Measurements from ENCODE around the gene CLSTN3. TPM values are rescaled to one million over a fixed set of nuclear protein-coding genes. Genes with fewer than 3 reads are reported as not detected.
"Not testable (repeated sequence)": the region's sequence is repeated elsewhere in the genome, so short reads cannot be mapped to it uniquely, and the experiment has no call there.

The CLSTN3 gene
- total and polyA plus RNA-seq, 2 experiments from 2014 or later, result 5.0 to 46.9 TPM

GRCh38 chr12:7103837-7104584 lies 26.2 kb upstream of the CLSTN3 start (continued):
- TF ChIP-seq, protein P1, sequence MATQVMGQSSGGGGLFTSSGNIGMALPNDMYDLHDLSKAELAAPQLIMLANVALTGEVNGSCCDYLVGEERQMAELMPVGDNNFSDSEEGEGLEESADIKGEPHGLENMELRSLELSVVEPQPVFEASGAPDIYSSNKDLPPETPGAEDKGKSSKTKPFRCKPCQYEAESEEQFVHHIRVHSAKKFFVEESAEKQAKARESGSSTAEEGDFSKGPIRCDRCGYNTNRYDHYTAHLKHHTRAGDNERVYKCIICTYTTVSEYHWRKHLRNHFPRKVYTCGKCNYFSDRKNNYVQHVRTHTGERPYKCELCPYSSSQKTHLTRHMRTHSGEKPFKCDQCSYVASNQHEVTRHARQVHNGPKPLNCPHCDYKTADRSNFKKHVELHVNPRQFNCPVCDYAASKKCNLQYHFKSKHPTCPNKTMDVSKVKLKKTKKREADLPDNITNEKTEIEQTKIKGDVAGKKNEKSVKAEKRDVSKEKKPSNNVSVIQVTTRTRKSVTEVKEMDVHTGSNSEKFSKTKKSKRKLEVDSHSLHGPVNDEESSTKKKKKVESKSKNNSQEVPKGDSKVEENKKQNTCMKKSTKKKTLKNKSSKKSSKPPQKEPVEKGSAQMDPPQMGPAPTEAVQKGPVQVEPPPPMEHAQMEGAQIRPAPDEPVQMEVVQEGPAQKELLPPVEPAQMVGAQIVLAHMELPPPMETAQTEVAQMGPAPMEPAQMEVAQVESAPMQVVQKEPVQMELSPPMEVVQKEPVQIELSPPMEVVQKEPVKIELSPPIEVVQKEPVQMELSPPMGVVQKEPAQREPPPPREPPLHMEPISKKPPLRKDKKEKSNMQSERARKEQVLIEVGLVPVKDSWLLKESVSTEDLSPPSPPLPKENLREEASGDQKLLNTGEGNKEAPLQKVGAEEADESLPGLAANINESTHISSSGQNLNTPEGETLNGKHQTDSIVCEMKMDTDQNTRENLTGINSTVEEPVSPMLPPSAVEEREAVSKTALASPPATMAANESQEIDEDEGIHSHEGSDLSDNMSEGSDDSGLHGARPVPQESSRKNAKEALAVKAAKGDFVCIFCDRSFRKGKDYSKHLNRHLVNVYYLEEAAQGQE (IDR thresholded peaks at IDR 0.05; ENCODE audit: unreplicated experiment), result no peak
- TF ChIP-seq STAT1 (IDR thresholded peaks at IDR 0.05; ENCODE audit: unreplicated experiment) (no peak), ETS1 (IDR thresholded peaks at IDR 0.05) (no peak), CREB1 (CRISPR knock-in tag; IDR thresholded peaks at IDR 0.05; ENCODE audit: low read depth) (no peak)

DNA sequence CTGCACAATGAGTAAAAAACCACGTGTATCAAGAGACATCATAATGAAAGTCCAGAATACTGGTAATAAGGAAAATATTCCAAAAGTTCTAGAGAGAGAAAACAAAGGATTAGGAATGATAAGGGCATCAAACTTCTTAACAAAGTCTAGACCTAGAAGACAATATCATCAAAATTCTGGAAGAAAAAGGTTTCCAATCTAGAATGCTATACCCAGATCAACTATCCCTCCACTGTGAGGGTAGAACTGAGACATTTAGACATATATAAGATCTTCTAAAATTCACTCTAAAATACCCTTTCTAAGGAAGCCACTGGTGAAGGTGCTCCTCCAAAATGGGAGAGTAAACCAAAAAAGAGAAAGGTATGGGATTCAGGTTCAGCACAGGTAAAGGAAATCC lies 24.1 kb upstream of the CLSTN3 start:
- H3K4me1 Mint-ChIP-seq, result peaks cover 16% of the 10 kb centered on the region
- peaks cover 23% of the 10 kb centered on the region for H3K36me3 Mint-ChIP-seq (ENCODE audit: low read depth)
- H3K4me3 Mint-ChIP-seq, result no peak overlapping the region
- H3K9me3 Mint-ChIP-seq, result peaks cover 16% of the 10 kb centered on the region
- Histone ChIP-seq H3K4me1 (ENCODE audit: insufficient read depth) (peaks cover 12% of the 10 kb centered on the region), H3K27me3 (ENCODE audit: insufficient read depth) (no peaks in the 10 kb centered on the region), H3K9me2 (ENCODE audit: insufficient read depth) (no peaks in the 10 kb centered on the region), H3K27ac (ENCODE audit: low read depth) (no peak overlapping the region), H3K4me3 (no peak overlapping the region), H3F3A (replicated peaks; ENCODE audit: low read depth) (no peaks in the 10 kb centered on the region), H3K79me2 (replicated peaks; ENCODE audit: insufficient read depth) (peaks cover 14% of the 10 kb centered on the region; the same call in 1 of the 2 replicates), H3K4me2 (no peak overlapping the region), H4K20me1 (replicated peaks; ENCODE audit: insufficient read depth) (no peaks in the 10 kb centered on the region; the same call in none of the 2 replicates), H3K36me3 (ENCODE audit: insufficient read depth) (no peaks in the 10 kb centered on the region), H2AFZ (no peak overlapping the region)
- H3K27ac Mint-ChIP-seq, result no peak overlapping the region
- peaks cover 17% of the 10 kb centered on the region for H3K27me3 Mint-ChIP-seq (ENCODE audit: insufficient read depth, low read depth, poor library complexity)
- DNase-seq (ENCODE audit: low spot score) (no peak), ATAC-seq (no peak)
- no peak for TF ChIP-seq JUNB (IDR thresholded peaks at IDR 0.05; ENCODE audit: unreplicated experiment)
- no peak for TF ChIP-seq EZH2 (IDR thresholded peaks at IDR 0.05; ENCODE audit: low read depth, unreplicated experiment)
- no peak for TF ChIP-seq NANOG (IDR thresholded peaks at IDR 0.05; ENCODE audit: borderline replicate concordance)
- TF ChIP-seq POLR2AphosphoS5 (IDR thresholded peaks at IDR 0.05; ENCODE audit: low read depth), result no peak

GRCh38 chr12:7107181-7107580 lies 23.0 kb upstream of the CLSTN3 start:
- Mint-ChIP-seq H3K4me1 (peaks cover 16% of the 10 kb centered on the region), H3K27me3 (ENCODE audit: insufficient read depth, low read depth, poor library complexity) (peaks cover 17% of the 10 kb centered on the region), H3K9me3 (peaks cover 16% of the 10 kb centered on the region), H3K36me3 (ENCODE audit: low read depth) (peaks cover 23% of the 10 kb centered on the region)
- not testable (repeated sequence) for H3K9me2 ChIP-seq (ENCODE audit: insufficient read depth); H3K4me3 Mint-ChIP-seq; H2AFZ ChIP-seq; H3K4me2 ChIP-seq; DNase-seq (ENCODE audit: low spot score); H3F3A ChIP-seq (replicated peaks; ENCODE audit: low read depth); H3K27ac ChIP-seq (ENCODE audit: low read depth); ATAC-seq; H3K4me3 ChIP-seq; H3K27ac Mint-ChIP-seq; H3K27me3 ChIP-seq (ENCODE audit: insufficient read depth); H3K36me3 ChIP-seq (ENCODE audit: insufficient read depth); H4K20me1 ChIP-seq (replicated peaks; ENCODE audit: insufficient read depth)
- Histone ChIP-seq H3K4me1 (ENCODE audit: insufficient read depth) (peaks cover 12% of the 10 kb centered on the region), H3K79me2 (replicated peaks; ENCODE audit: insufficient read depth) (peaks cover 14% of the 10 kb centered on the region; the same call in 1 of the 2 replicates)
